Osteoblast (primary cell): Measurements from ENCODE around the gene OR2Z1. TPM values are rescaled to one million over a fixed set of nuclear protein-coding genes. Genes with fewer than 3 reads are reported as not detected.
"Not testable (repeated sequence)": the region's sequence is repeated elsewhere in the genome, so short reads cannot be mapped to it uniquely, and the experiment has no call there.

Experiments
- DNase-seq: peaks from one replicate; pipeline ENCODE4 v3.0.0; 2011; ENCODE audit warnings: low spot score, mixed read lengths; ENCODE audit not compliant: insufficient read length; ENCODE audit errors: missing footprints
- H2AFZ ChIP-seq: 2 replicates; pipeline ENCODE4 v1.6.0; 2011; ENCODE audit warnings: mild to moderate bottlenecking, low read length
- H3K27ac ChIP-seq: 2 replicates; pipeline ENCODE4 v1.5.1; 2011; ENCODE audit warnings: mild to moderate bottlenecking, low read depth, low read length, moderate library complexity
- H3K27me3 ChIP-seq: 2 replicates; pipeline ENCODE4 v1.6.0; 2012; ENCODE audit warnings: mild to moderate bottlenecking, control low read depth, inconsistent platforms, low read length, moderate library complexity; ENCODE audit not compliant: insufficient read depth
- H3K36me3 ChIP-seq: 2 replicates; pipeline ENCODE4 v1.5.1; 2011; ENCODE audit warnings: mild to moderate bottlenecking, low read length, control low read depth, moderate library complexity; ENCODE audit not compliant: insufficient read depth
- H3K4me1 ChIP-seq: 2 replicates; pipeline ENCODE4 v1.5.1; 2011; ENCODE audit warnings: mild to moderate bottlenecking, low read length, control low read depth, moderate library complexity; ENCODE audit not compliant: insufficient read depth
- H3K4me2 ChIP-seq: 2 replicates; pipeline ENCODE4 v1.6.0; 2011; ENCODE audit warnings: mild to moderate bottlenecking, low read length; ENCODE audit not compliant: insufficient read depth
- H3K4me3 ChIP-seq: fragments of 200-600 bp; sonication (generic); 3 replicates; pipeline ENCODE4 v1.5.1; 2012; ENCODE audit warnings: mild to moderate bottlenecking, low read length, inconsistent platforms; ENCODE audit not compliant: insufficient read depth
- H3K79me2 ChIP-seq: 2 replicates; pipeline ENCODE4 v1.6.0; 2012; ENCODE audit warnings: mild to moderate bottlenecking, low read length, control low read depth, inconsistent platforms; ENCODE audit not compliant: insufficient read depth
- H3K9me3 ChIP-seq: 2 replicates; pipeline ENCODE4 v1.5.1; 2011; ENCODE audit warnings: low read depth, low read length, control low read depth
- H4K20me1 ChIP-seq: 2 replicates; pipeline ENCODE4 v1.6.0; 2012; ENCODE audit warnings: mild to moderate bottlenecking, low read length, control low read depth; ENCODE audit not compliant: insufficient read depth
- total RNA-seq: library from RNA; depleted of rRNA; stranded (reverse); fragments of >200 nt; gene quantifications from 2 replicates; pipeline ENCODE4 v1.2.3, GENCODE V29; 2012
- TF ChIP-seq, protein P1 (sequence below): IDR thresholded peaks from 2 replicates; pipeline ENCODE4 v1.5.1; 2011; ENCODE audit warnings: mild to moderate bottlenecking, low read depth, low read length, moderate library complexity; ENCODE audit errors: extremely low read depth

The OR2Z1 gene
- total RNA-seq, 1 donor: not detected

DNA sequence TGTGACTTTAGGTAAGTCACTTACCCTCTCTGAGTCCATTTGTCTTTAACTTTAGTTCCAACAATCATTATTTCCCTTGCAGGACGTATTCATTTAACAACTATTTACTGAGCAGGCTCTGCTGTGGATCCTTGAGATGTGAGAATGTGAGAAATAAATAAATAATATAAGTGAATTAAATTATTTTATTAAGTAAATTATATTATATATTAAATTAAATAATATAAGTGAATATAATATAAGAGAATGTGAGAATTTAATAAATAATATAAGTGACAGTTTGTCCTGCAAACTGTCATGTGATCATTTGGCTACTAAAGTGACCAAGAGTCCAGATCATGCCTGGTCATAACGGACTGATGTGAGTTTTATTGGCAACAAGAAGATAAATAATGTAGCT lies 598 bp downstream of the OR2Z1 start:
- Histone ChIP-seq H3K27ac (no peak overlapping the region), H3K79me2 (no peaks in the 10 kb centered on the region), H3K36me3 (no peaks in the 10 kb centered on the region), H2AFZ (no peak overlapping the region), H3K9me3 (no peaks in the 10 kb centered on the region), H3K27me3 (no peaks in the 10 kb centered on the region), H4K20me1 (no peaks in the 10 kb centered on the region), H3K4me1 (no peaks in the 10 kb centered on the region), H3K4me2 (no peak overlapping the region), H3K4me3 (no peak overlapping the region)
- DNase-seq: no peak
- TF ChIP-seq, protein P1, sequence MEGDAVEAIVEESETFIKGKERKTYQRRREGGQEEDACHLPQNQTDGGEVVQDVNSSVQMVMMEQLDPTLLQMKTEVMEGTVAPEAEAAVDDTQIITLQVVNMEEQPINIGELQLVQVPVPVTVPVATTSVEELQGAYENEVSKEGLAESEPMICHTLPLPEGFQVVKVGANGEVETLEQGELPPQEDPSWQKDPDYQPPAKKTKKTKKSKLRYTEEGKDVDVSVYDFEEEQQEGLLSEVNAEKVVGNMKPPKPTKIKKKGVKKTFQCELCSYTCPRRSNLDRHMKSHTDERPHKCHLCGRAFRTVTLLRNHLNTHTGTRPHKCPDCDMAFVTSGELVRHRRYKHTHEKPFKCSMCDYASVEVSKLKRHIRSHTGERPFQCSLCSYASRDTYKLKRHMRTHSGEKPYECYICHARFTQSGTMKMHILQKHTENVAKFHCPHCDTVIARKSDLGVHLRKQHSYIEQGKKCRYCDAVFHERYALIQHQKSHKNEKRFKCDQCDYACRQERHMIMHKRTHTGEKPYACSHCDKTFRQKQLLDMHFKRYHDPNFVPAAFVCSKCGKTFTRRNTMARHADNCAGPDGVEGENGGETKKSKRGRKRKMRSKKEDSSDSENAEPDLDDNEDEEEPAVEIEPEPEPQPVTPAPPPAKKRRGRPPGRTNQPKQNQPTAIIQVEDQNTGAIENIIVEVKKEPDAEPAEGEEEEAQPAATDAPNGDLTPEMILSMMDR: no peak

DNA sequence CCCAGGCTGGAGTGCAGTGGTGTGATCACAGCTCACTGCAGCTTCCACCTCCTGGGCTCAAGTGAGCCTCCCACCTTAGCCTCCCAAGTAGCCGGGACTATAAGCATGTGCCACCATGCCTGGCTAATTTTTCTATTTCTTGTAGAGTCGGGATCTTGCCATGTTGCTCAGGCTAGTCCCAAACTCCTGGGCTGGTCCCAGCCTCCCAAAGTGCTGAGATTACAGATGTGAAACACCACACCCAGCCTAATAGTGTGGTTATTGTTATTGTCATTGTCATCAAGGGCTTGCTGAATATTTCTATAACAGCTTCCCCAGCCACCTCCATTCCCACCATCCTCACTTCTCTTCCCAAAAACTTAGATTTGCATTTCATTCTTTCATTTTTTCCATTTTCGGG lies 2.8 kb downstream of the OR2Z1 start:
- no peak for DNase-seq
- Histone ChIP-seq H3K4me2 (no peak overlapping the region), H3K4me3 (no peak overlapping the region), H2AFZ (no peak overlapping the region), H3K4me1 (no peaks in the 10 kb centered on the region), H3K36me3 (no peaks in the 10 kb centered on the region), H3K9me3 (peaks cover 1% of the 10 kb centered on the region), H3K27me3 (no peaks in the 10 kb centered on the region), H3K79me2 (no peaks in the 10 kb centered on the region), H4K20me1 (no peaks in the 10 kb centered on the region), H3K27ac (no peak overlapping the region)
- TF ChIP-seq, protein P1: no peak

DNA sequence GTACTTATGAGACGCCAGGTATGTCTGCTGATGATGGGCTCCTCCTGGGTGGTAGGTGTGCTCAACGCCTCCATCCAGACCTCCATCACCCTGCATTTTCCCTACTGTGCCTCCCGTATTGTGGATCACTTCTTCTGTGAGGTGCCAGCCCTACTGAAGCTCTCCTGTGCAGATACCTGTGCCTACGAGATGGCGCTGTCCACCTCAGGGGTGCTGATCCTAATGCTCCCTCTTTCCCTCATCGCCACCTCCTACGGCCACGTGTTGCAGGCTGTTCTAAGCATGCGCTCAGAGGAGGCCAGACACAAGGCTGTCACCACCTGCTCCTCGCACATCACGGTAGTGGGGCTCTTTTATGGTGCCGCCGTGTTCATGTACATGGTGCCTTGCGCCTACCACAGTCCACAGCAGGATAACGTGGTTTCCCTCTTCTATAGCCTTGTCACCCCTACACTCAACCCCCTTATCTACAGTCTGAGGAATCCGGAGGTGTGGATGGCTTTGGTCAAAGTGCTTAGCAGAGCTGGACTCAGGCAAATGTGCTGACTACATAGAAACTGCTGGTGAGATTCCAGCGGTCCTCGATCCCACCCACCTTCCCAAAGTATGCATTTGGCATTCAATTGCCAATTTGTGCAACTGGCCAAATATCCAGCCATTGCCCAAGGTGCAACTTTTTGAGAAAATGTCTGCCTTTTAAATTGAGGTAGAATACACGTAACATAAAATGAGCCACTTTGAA lies 10.2 kb downstream of the OR2Z1 start:
- TF ChIP-seq, protein P1: no peak

DNA sequence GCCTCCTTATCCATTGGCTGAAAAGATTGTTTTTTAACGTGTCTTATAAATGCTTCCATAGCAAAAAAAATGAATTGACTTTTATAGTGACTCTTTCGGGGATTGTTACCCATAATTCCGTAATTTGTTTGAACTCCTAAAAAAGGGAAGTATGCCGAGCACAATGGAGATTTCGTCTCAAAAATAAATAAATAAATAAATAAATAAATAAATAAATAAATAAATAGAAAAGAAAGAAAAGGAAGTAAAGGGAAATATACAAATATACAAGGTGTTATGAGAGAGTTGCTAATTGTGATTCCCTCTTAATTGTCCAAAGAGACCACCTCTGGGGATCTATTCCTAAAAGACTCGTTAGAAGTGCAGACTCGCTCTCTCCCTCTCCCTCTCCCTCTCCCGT lies 16.9 kb downstream of the OR2Z1 start:
- Histone ChIP-seq H3K36me3 (no peaks in the 10 kb centered on the region), H2AFZ (no peak overlapping the region), H3K27ac (no peak overlapping the region), H3K9me3 (no peaks in the 10 kb centered on the region), H4K20me1 (no peaks in the 10 kb centered on the region), H3K79me2 (no peaks in the 10 kb centered on the region), H3K27me3 (no peaks in the 10 kb centered on the region), H3K4me1 (no peaks in the 10 kb centered on the region), H3K4me3 (no peak overlapping the region), H3K4me2 (no peak overlapping the region)
- TF ChIP-seq, protein P1: no peak
- no peak for DNase-seq

More for the DNA sequence above, 10.2 kb downstream of the OR2Z1 start:
- Histone ChIP-seq H3K9me3 (peaks cover 4% of the 10 kb centered on the region), H3K4me3 (no peak overlapping the region), H2AFZ (no peak overlapping the region), H3K4me1 (no peaks in the 10 kb centered on the region), H3K79me2 (no peaks in the 10 kb centered on the region), H3K27me3 (no peaks in the 10 kb centered on the region), H3K27ac (no peak overlapping the region), H4K20me1 (no peaks in the 10 kb centered on the region), H3K36me3 (no peaks in the 10 kb centered on the region), H3K4me2 (no peak overlapping the region)
- DNase-seq: no peak

DNA sequence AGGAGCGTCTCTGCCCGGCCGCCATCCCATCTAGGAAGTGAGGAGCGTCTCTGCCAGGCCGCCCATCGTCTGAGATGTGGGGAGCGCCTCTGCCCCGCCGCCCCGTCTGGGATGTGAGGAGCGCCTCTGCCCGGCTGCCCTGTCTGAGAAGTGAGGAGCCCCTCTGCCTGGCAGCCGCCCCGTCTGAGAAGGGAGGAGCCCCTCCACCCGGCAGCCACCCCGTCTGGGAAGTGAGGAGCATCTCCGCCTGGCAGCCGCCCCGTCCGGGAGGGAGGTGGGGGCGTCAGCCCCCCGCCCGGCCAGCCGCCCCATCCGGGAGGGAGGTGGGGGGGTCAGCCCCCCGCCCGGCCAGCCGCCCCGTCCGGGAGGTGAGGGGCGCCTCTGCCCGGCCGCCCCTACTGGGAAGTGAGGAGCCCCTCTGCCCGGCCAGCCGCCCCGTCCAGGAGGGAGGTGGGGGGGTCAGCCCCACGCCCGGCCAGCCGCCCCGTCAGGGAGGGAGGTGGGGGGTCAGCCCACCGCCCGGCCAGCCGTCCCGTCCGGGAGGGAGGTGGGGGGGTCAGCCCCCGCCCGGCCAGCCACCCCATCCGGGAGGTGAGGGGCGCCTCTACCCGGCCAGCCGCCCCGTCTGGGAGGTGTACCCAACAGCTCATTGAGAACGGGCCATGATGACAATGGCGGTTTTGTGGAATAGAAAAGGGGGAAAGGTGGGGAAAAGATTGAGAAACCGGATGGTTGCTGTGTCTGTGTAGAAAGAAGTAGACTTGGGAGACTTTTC lies 18.0 kb downstream of the OR2Z1 start:
- H3K4me3 ChIP-seq, H4K20me1 ChIP-seq, H3K79me2 ChIP-seq, H2AFZ ChIP-seq, H3K27me3 ChIP-seq, H3K4me1 ChIP-seq, H3K36me3 ChIP-seq, H3K4me2 ChIP-seq, DNase-seq, H3K27ac ChIP-seq, H3K9me3 ChIP-seq: not testable (repeated sequence)

DNA sequence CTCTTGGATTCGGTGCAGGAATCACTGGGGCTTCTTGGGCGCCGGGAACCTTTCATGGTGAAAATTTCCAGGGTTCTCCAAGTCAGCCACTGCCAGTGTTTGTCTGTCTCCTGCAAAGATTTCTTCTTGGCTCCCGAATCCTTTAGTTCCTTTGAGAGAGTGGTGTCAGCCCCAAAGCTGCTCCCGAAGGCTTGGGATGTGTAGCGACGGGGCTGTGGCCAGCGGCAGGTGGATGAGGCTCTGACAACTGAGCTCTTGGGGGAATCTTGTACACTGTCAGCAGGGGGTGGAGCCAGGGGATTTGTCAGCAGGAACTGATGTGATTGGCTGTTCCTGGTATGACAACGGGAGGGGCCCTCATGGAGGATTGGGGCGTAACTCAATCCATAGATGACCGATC lies 45.8 kb downstream of the OR2Z1 start:
- not testable (repeated sequence) for DNase-seq, H3K4me3 ChIP-seq, H2AFZ ChIP-seq, H3K36me3 ChIP-seq, H3K4me1 ChIP-seq, H3K27ac ChIP-seq, H3K9me3 ChIP-seq, H4K20me1 ChIP-seq, H3K4me2 ChIP-seq, H3K27me3 ChIP-seq, H3K79me2 ChIP-seq
